HG02852 (cell line): ENCODE measurements around the gene REXO4.
"Not testable (repeated sequence)": the region's sequence is repeated elsewhere in the genome, so short reads cannot be mapped to it uniquely, and the experiment has no call there.

Experiments used
- ATAC-seq: cut with Tn5 transposase; IDR thresholded peaks from one replicate; pipeline ENCODE4 v1.9.1; 2021; ENCODE audit warnings: mild to moderate bottlenecking, moderate library complexity; ENCODE audit not compliant: unreplicated experiment

The REXO4 gene

GRCh38 chr9:133451865-133452264 is 34.1 kb upstream of the REXO4 start:
- ATAC-seq, result not testable (repeated sequence)

GRCh38 chr9:133449760-133450159 is 31.9 kb upstream of the REXO4 start:
- no peak for ATAC-seq

GRCh38 chr9:133448487-133448972 is 30.7 kb upstream of the REXO4 start:
- ATAC-seq, result no peak

DNA sequence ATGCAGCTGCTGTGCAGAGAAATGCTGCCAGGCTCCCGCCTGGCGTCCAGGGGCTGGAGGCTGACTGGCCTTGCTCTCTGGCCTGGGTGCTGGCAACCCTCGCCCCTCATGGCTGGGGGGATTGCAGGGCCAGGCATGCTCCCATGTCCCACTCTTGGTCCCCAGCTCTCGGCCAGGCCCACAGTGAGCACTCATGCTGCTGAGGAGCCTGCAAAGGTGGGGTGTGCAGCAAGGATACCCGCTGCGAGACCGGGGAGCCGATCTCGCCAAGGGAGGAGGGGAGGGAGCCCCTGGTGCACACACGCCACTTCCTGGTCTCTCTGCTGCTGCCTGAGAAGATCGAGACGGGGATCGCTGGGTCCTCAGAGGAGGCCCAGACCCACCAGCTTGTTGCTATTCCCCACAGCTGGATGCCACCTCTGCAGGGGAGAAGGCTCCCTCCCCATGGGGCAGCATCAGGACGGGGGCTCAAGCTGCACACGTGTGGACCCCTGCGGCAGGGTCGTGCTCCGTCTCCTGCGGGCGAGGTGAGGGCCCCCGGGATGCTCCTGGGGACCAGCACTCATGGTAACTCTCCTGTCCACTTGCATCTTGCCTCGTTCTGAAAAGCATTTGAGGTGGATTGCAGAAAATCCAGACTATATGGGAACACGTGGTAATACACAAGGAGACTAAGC is 27.6 kb upstream of the REXO4 start:
- no peak for ATAC-seq

- no peak for ATAC-seq
Measured at GRCh38 chr9:133443982-133444381, 26.2 kb upstream of the REXO4 start.

- ATAC-seq, result no peak
Measured at GRCh38 chr9:133443248-133443647, 25.4 kb upstream of the REXO4 start.

DNA sequence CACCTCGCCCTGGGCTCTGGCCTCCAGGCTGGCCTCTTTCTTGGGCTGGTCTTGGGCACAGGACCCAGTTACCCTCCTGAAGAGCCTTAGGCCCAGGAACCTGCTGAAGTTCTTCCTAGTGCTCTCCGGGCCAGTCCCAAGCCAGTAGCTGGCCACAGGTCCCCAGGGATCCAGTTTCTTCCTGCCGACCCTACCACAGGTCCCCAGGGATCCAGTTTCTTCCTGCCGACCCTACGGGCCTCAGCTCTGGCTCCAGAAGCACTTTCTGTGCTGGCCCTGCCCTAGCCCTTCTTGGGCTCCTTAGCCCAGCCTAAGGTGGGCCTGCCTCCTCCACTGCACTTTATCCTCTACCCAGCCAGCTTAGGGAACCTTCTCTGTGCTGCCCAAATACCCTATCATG is 23.8 kb upstream of the REXO4 start:
- ATAC-seq, result no peak

- ATAC-seq, result no peak
Measured at GRCh38 chr9:133440874-133441273, 23.1 kb upstream of the REXO4 start.

DNA sequence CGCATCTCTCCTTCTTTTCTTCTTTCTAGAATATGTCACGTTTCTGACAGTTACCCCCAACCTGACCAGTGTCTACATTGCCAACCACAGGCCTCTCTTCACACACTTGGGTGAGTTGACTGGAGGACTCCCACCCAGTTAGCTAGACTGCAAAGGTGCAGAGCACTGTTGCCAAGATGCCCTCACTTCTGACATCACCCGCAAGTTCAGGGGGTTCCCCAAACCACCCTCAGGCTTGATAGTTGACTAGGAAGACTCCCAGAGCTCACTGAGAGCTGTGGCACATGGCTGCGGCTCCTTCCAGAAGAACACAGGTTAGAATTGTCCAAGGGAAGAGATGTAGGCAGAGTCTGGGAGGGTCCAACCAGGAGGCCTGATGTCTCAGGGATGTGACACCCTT is 21.5 kb upstream of the REXO4 start:
- no peak for ATAC-seq

GRCh38 chr9:133437753-133438531 is 20.1 kb upstream of the REXO4 start:
- no peak for ATAC-seq

DNA sequence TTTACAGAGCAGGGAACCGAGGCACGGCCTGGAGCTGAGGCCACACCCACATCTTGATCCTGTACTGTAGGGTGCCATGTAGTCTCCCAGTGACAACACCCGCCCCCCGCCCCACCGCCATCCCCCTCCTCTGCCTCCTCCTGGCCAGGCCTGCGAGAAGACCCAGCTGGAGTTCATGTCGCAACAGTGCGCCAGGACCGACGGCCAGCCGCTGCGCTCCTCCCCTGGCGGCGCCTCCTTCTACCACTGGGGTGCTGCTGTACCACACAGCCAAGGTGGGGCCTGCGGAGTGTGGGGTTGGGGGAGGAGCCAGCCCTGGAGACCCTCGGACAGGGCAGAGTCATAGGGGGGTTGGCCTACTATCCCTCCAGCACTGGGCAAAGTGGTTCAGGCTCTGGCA is 18.9 kb upstream of the REXO4 start:
- ATAC-seq, result no peak

GRCh38 chr9:133433351-133433843 is 15.6 kb upstream of the REXO4 start:
- no peak for ATAC-seq

DNA sequence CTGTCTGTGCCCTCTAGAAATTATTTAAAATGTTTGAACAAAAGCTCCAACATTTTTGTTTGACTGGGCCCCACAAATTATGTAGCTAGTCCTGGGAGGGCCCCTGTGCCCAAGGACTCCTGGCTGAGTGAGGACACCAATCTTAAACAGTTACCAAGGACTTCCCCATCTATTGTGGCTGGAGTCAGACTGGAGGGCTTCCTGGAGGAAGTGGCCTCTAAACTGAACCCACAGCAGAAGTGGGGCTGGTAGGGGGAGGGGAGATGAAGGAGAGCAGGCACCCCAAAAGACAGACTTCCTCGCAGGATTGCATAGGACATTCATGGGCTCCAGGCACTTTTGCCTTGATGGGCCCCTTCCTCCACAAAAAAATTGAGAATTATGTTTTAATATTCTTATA is 12.4 kb upstream of the REXO4 start:
- ATAC-seq, result no peak

DNA sequence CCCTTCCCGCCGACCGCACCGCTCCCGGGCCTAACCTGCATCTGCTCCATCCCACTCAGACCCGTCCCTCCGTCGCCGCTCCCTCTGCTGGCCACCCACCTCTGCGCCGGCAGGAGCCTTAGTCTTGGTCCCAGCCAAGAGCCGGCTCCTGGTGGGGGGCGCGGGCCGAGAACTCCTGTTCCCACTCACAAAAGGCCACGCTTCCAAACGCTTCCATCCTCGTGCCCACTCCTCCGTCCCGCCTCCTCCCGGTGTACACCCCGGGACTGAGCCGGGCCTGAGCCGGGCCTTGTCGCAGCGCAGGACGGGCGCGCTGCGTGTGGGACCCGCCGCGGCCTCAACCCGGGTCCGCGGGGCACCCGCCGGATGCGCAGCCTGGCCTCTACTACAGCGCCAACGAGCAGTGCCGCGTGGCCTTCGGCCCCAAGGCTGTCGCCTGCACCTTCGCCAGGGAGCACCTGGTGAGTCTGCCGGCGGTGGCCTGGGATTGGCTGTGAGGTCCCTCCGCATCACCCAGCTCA is 11.9 kb upstream of the REXO4 start:
- no peak for ATAC-seq

DNA sequence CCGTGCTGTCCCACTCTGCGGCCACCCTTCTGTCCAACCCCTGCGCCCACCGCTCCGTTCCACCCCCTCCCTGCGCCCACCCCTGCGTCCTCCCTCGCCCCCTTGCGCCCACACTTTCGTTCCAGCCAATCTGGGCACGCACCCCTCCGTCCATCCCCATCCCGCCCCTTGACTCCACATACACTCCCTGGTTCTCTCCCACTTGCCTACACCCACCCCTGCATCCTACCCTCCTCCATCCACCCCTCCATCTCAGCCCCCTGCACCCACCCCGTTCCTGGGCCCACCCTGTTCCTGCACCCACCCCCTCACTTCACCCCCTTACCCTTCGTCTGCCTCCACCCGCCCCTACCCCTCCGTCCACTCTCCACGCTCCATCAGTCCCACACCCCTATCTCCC is 11.4 kb upstream of the REXO4 start:
- ATAC-seq, result no peak

GRCh38 chr9:133428617-133429101 is 10.8 kb upstream of the REXO4 start:
- no peak for ATAC-seq

- no peak for ATAC-seq
Measured at GRCh38 chr9:133427658-133428348, 10.0 kb upstream of the REXO4 start.

GRCh38 chr9:133426011-133426410 is 8.2 kb upstream of the REXO4 start:
- no peak for ATAC-seq

GRCh38 chr9:133425049-133425632 is 7.3 kb upstream of the REXO4 start:
- ATAC-seq, result no peak

- ATAC-seq, result no peak
Measured at GRCh38 chr9:133424187-133424586, 6.4 kb upstream of the REXO4 start.

- no peak for ATAC-seq
Measured at GRCh38 chr9:133423216-133423615, 5.4 kb upstream of the REXO4 start.
